Astrocyte (in vitro differentiated cells and primary cell): ENCODE results near the gene ALDOA.

Source experiments
- EZH2 ChIP-seq: IDR thresholded peaks from 2 replicates; pipeline ENCODE4 v1.6.1; 2012; ENCODE audit warnings: mild to moderate bottlenecking, low read length, inconsistent platforms; ENCODE audit not compliant: insufficient read depth
- TF ChIP-seq, protein P1 (sequence below): IDR thresholded peaks from 2 replicates; pipeline ENCODE4 v1.5.1; 2011; ENCODE audit warnings: low read depth, mild to moderate bottlenecking, inconsistent platforms, low read length, moderate library complexity; ENCODE audit not compliant: insufficient read depth

DNA sequence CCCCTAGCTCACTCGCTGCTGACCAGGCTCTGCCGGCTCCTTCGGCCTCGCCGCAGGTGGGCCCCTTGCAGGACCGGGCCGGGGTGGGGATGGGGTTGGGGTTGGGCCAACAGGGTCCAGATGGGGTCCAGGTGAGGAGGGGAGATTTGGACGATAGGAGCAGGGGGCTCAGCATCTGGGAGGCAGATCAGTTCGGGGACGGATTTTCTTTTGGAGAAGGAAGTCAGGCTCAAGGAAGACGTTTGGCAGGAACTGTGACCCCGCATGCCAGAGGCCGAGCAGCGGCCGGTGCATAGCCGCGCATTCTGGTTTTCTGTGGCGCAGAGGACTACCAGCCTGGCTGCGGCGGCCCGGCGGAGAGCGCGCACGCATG is 845 bp upstream of the ALDOA start:
- TF ChIP-seq, protein P1, sequence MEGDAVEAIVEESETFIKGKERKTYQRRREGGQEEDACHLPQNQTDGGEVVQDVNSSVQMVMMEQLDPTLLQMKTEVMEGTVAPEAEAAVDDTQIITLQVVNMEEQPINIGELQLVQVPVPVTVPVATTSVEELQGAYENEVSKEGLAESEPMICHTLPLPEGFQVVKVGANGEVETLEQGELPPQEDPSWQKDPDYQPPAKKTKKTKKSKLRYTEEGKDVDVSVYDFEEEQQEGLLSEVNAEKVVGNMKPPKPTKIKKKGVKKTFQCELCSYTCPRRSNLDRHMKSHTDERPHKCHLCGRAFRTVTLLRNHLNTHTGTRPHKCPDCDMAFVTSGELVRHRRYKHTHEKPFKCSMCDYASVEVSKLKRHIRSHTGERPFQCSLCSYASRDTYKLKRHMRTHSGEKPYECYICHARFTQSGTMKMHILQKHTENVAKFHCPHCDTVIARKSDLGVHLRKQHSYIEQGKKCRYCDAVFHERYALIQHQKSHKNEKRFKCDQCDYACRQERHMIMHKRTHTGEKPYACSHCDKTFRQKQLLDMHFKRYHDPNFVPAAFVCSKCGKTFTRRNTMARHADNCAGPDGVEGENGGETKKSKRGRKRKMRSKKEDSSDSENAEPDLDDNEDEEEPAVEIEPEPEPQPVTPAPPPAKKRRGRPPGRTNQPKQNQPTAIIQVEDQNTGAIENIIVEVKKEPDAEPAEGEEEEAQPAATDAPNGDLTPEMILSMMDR: no peak
- TF ChIP-seq EZH2: no peak
